Ascending aorta (tissue), 2 donors: ENCODE data around the gene NETO2. TPM values are rescaled to one million over a fixed set of nuclear protein-coding genes. Genes with fewer than 3 reads are reported as not detected.

ENCODE experiments used
- DNase-seq, 2 donors: peaks; one replicate each; pipeline ENCODE4 v3.0.0-alpha.2; 2019; ENCODE audit warnings: low spot score in 2 of 2
- H3K27ac ChIP-seq, 2 donors: fragments of 200-600 bp; sonication (generic); one replicate each; pipeline ENCODE4 v1.5.1; 2016 to 2017; ENCODE audit warnings: mild to moderate bottlenecking in 1 of 2
- H3K27me3 ChIP-seq: fragments of 200-600 bp; sonication (generic); one replicate; pipeline ENCODE4 v1.5.1; 2017
- H3K36me3 ChIP-seq, 2 donors: fragments of 200-600 bp; sonication (generic); one replicate each; pipeline ENCODE4 v1.5.1; 2016
- H3K4me1 ChIP-seq, 2 donors: fragments of 200-600 bp; sonication (generic); one replicate each; pipeline ENCODE4 v1.5.1; 2016 to 2017; ENCODE audit warnings: mild to moderate bottlenecking in 1 of 2
- H3K4me3 ChIP-seq, 2 donors: fragments of 200-600 bp; sonication (generic); one replicate each; pipeline ENCODE4 v1.5.1; 2016 to 2017; ENCODE audit warnings: mild to moderate bottlenecking in 1 of 2
- H3K9me3 ChIP-seq, 2 donors: fragments of 200-600 bp; sonication (generic); one replicate each; pipeline ENCODE4 v1.5.1; 2016
- intact Hi-C: fragments of 100-400 bp; cut with DNase I; formaldehyde crosslinking; loops from one replicate; pipeline ENCODE4 v1.15.1; 2023
- total RNA-seq: library from RNA; depleted of rRNA; stranded (reverse); fragments of >200 nt; gene quantifications from one replicate; pipeline ENCODE4 v1.1.0, GENCODE V29; 2016
- TF ChIP-seq, protein P1 (sequence below), 3 experiments: fragments of 200-600 bp in 2 of 3; fragments of 450-650 bp in 1 of 3; sonication (generic) in 2 of 3; IDR thresholded peaks; one replicate each; pipeline ENCODE4 v1.5.1; 2016 to 2019; ENCODE audit warnings: antibody characterized with exemption in 3 of 3, mild to moderate bottlenecking in 1 of 3, moderate library complexity in 1 of 3

The NETO2 gene
- total RNA-seq, 1 donor from 2014 or later = 5.9 TPM

DNA sequence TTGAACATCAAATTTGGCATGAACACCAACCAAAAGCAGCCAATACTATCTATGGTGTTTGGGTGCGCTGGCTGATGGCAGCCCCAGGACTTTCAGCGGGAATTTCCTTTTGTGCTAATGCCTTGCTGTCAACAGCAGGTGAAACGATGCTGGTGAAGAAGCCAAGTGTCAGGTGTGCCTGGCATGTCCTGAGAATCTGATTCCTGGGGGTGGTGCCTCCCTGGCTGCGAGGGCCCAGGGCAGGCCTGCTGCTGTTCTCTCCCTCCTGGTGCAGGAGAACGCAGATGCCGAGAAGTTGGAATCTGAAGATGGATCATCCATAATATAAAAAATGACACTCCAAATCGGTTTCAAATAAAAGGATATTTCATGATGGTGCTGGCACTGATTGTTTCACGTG lies 108.3 kb downstream of the NETO2 start:
- Histone ChIP-seq H3K27me3 (no peaks in the 10 kb centered on the region), H3K4me1 (no peaks in the 10 kb centered on the region), H3K27ac (no peak overlapping the region), H3K36me3 (no peaks in the 10 kb centered on the region), H3K9me3 (no peaks in the 10 kb centered on the region), H3K4me3 (no peak overlapping the region)
- DNase-seq = no peak
- TF ChIP-seq, protein P1, sequence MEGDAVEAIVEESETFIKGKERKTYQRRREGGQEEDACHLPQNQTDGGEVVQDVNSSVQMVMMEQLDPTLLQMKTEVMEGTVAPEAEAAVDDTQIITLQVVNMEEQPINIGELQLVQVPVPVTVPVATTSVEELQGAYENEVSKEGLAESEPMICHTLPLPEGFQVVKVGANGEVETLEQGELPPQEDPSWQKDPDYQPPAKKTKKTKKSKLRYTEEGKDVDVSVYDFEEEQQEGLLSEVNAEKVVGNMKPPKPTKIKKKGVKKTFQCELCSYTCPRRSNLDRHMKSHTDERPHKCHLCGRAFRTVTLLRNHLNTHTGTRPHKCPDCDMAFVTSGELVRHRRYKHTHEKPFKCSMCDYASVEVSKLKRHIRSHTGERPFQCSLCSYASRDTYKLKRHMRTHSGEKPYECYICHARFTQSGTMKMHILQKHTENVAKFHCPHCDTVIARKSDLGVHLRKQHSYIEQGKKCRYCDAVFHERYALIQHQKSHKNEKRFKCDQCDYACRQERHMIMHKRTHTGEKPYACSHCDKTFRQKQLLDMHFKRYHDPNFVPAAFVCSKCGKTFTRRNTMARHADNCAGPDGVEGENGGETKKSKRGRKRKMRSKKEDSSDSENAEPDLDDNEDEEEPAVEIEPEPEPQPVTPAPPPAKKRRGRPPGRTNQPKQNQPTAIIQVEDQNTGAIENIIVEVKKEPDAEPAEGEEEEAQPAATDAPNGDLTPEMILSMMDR (IDR thresholded peaks at IDR 0.05) = no peak
- intact Hi-C loops = loop anchor here (5.0 to 10.0 kb wide), 3 partner anchors 107 to 1352 kb away; partner anchors contain the start of genes NETO2 and SIAH1

DNA sequence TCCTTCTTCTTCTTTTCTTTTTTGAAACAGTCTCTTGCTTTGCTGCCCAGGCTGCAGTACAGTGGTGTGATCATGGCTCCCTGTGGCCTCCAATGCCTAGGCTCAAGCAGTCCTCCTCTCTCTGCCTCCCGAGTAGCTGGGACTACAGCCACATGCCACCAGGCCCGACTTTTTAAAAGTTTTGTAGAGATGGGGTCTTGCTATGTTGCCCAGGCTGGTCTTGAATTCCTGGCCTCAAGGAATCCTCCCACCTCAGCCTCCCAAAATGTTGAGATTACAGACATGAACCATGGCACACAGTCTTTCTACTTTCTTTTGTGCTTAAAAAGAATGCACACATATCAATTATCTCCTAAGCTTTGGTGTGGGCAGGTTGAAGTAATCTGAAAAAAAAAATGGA lies 109.3 kb downstream of the NETO2 start:
- no peaks in the 10 kb centered on the region for H3K4me1 ChIP-seq
- intact Hi-C loops = loop anchor here (10.0 kb wide), 1 partner anchor 610 kb away; no protein-coding TSS in a partner anchor
- no peak overlapping the region for H3K4me3 ChIP-seq
- no peaks in the 10 kb centered on the region for H3K9me3 ChIP-seq
- H3K27ac ChIP-seq = no peak overlapping the region
- no peaks in the 10 kb centered on the region for H3K36me3 ChIP-seq
- TF ChIP-seq, protein P1 (IDR thresholded peaks at IDR 0.05) = no peak
- no peaks in the 10 kb centered on the region for H3K27me3 ChIP-seq
- no peak for DNase-seq

DNA sequence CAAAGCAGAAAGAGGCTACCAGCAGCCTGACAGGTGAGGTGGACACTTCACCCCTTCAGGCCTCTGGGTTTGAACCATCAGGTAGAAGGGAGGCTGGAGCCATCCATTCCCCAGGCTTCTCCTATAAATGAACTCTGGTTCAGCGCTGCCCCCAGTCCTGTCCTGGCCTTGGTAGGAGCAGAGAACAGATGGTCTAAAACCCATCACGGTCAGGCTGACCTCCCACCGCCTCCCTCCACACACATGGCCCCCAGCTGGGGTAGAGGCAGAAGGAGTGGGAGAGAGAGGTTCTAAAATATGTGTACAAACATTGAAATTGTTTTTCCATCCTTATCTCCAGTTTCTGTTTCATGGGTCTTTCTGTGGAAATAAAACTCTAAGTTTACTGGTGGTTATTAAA lies 110.6 kb downstream of the NETO2 start:
- H3K4me3 ChIP-seq = no peak overlapping the region
- intact Hi-C loops = loop anchor here (10.0 kb wide), 1 partner anchor 612 kb away; no protein-coding TSS in a partner anchor
- no peaks in the 10 kb centered on the region for H3K4me1 ChIP-seq
- no peak overlapping the region for H3K27ac ChIP-seq
- no peaks in the 10 kb centered on the region for H3K36me3 ChIP-seq
- H3K27me3 ChIP-seq = no peaks in the 10 kb centered on the region
- DNase-seq = no peak
- no peaks in the 10 kb centered on the region for H3K9me3 ChIP-seq
- TF ChIP-seq, protein P1 (IDR thresholded peaks at IDR 0.05) = no peak

DNA sequence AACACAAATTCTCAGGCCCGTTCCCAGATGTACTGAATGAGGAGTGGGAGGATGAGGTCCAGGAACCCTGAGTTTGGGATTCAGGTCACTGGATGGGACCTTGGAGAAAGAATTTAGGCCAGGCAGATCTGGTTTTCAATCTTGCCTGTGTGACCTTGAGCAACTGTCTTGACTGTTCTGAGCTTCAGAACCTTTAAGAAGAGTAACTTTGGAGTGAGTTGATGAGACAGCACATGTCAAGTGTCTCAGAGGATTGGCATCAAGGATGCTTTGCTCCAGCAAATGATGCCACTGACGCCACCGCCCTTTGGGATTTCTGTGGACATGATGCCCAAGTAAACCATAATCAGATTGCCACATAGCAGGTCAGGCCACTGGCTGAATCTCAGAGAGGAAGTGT lies 114.0 kb downstream of the NETO2 start:
- intact Hi-C loops = loop anchor here (10.0 kb wide), 1 partner anchor 615 kb away; no protein-coding TSS in a partner anchor
- no peaks in the 10 kb centered on the region for H3K36me3 ChIP-seq
- TF ChIP-seq, protein P1 (IDR thresholded peaks at IDR 0.05) = no peak

DNA sequence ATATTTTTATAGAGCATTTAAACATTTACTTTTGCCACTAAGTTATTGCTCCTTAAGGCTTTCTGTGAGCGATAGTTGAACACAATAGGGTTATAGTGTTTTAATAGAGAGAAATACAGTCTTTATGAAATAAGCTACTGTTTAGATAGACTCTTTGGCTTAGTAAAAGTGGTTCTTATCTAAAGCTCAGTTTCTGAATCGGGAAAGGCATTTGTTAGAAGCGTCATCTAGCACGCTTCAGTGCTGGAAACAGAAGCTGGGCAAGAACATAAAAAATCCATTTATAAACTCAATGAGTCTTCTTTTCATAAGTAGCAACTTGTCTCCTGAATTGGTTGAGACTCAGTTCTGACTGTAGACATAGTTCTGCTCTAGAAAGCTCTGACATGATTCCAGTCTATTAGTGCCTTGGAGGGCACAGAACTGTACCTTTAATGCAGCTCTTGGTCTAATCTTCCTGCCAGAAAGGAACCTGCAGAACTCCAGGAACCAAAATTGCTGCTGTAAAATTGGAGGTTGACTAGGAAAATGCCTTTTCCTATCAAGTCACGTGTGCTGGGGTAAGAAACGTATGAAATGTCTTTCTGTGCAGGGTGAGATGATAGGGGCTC lies 114.9 kb downstream of the NETO2 start:
- DNase-seq = no peak
- intact Hi-C loops = no loop called here
- Histone ChIP-seq H3K4me1 (no peaks in the 10 kb centered on the region), H3K36me3 (no peaks in the 10 kb centered on the region), H3K9me3 (no peaks in the 10 kb centered on the region), H3K27me3 (no peaks in the 10 kb centered on the region), H3K4me3 (no peak overlapping the region), H3K27ac (no peak overlapping the region)
- TF ChIP-seq, protein P1 (IDR thresholded peaks at IDR 0.05) = no peak

More for the DNA sequence above, 114.0 kb downstream of the NETO2 start:
- H3K27me3 ChIP-seq = no peaks in the 10 kb centered on the region
- H3K27ac ChIP-seq = no peak overlapping the region
- no peak for DNase-seq
- H3K4me3 ChIP-seq = no peak overlapping the region
- H3K4me1 ChIP-seq = no peaks in the 10 kb centered on the region
- H3K9me3 ChIP-seq = no peaks in the 10 kb centered on the region

Other genes starting within 250 kb of the NETO2 start
- 15.8 TPM for gene DNAJA2, start 170.3 kb downstream of the NETO2 start, total RNA-seq